Stimulated activated CD8-positive, alpha-beta memory T cell treated with anti-CD3 and anti-CD28 coated beads, Interleukin-7, amount 100 ng/mL, for 1 hour (primary cell): Measurements from ENCODE around the gene TRIP13.

ENCODE experiments used
- DNase-seq, 2 donors: peaks; one replicate each; pipeline ENCODE4 v3.0.0-alpha.2; 2020; ENCODE audit warnings: low read depth in 2 of 2

Gene TRIP13

DNA sequence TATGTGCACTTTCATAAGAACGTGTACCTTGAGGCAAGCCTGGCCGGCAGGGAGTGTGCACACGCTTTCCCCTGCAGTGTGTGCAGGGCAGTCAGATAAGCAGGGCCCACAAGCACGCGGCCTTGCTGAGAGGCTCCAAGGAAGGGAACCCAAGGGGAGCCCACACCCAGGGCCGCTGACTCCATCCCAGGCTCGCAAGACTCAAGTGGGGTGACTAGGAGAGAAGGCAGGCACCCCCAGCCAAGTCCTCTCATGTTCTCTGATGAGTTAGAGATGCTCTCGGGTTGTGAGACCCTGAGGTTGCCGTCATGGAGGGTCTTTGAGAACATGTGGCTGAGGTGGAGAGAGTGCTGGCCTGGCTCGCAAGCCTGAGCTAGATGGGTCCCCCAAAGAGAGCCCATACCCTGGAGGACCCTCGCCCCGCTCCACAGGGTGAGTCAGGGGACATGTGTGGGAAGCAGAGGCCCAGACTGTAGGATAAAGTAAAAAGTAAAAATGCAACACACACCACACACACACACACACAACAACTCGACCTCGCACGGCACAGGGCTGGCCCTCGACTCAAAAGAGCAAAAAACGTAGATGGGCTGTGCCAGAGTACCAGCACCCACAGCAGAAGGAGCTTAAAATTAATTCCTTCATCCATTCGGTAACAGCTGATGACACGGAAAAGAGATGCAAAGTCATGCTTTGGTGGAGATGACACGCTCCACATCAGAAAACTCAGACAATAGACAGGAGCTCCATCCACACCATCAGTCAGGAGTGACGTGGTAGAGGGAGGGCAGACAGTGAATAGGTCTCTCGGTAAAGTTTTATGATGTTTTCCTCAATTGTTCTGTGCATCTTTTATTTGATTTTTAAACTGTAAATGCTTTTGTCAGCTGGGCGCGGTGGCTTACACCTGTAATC, 61.1 kb downstream of the TRIP13 start:
- no peak for DNase-seq

DNA sequence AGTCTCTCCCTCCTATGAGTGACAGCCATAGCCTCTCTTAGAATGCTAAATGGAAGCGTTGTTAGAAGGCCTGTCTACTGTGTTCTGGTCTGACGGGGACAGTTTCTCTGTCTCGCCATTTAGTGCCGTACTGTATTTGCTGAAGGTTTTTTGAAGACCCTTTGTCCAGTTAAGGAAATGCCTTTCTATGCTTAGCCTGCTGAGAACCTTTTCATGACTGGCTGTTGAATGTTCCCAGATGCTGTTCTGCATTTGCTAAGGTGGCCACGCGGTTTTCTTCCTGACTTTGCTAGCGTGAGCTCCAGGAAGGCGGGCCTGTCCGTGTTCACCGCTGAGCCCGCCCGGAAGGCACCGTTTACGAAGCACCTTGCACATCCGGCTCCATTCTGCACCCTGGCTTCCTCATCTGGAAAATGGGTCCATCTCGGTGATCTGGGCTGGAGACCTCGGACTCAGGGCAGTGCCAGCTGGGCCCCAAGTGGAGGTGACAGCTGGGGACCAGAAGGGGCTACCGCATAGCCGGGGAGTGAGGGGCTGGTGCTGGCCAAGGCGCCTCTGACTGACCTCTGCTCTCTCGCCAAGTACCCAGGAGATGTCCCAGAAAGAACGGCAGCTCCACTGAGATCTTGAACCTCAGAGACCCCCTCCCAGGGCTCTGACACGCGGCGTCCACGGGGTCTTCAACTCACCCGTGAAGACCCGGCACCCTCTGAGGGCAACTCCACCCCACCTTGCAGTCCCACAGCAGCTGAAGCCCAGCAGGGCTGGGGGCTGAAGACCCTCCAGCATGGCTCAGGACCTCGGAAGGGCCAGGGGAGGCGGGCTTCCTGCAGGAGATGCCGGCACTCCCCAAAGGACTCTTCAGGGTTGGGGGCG, 63.4 kb downstream of the TRIP13 start:
- DNase-seq, result no peak

- no peak for DNase-seq
Measured at GRCh38 chr5:956941-957747, 64.5 kb downstream of the TRIP13 start.

DNA sequence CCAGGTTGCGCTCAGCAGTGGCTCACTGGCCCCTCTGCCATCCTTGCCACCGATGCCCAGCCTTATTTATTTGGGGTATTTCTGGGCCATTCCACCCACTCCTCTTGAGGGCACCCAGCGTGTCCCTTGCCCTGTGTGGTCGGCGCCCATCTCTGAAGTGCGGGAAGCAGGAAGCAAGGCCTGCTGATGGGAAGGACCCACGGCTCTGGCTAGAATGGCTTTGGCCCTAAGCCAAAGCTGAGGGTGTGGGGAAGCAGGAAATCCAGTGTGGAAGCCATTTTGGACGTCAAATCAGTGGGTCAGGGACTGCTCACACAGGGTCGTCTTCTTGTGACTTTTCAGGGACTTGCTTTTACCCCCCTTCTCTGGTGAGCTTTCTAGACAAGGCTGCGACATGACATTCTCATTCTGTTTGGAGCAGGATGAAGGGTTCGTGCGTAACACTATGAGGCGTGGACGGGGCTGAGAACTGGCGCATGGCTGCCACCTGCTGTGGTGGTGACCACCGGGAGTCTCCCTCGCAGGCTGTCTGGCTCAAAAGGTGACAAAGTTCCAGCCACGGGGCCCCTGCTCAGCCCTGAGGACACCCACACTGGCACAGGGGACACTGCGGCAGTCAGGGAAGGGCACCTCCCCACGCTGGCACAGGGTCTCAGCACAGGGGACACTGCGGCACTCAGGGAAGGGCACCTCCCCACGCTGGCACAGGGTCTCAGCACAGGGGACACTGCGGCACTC, 65.2 kb downstream of the TRIP13 start:
- no peak for DNase-seq

DNA sequence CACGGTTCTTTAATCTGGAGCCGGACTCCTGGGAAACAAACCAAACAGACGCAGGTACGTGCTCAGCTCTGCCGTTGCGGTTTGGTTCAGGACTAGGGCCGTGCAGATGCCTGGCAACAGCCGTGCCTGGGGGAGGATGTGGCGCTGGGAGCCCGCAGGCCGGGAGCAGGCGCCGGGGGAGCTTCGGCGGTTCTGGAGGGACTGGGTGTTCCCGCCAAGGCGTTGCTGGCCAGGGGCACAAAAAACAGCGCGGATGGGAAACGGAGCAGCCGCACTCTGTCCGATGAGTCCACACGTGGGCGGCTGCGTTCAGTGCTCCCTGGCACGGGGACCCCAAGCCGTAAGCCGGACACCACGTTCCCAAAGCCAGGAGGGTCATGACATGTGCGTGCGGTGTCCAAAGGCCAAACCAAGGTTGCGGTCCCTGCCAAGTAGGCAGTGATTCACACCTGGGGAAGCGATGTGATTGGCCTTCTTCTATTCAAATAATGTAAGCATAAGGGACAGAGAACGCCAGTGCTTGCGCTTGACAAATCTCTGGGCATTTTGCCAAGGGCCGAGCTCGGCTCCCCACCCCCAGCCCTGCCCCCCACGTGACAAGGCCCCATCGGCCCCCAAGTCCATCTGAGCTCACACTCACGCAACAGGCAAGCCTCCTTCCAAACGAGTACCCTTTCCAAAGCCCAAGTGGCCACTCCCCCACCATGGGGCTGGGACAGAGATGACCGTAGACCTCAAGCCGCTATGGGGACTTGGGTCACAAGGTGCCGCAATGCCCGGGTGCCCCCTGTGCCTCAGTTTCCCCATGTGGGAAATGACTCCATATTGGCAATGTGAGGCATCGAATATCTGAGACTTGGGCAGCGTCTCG, 66.3 kb downstream of the TRIP13 start:
- no peak for DNase-seq

DNA sequence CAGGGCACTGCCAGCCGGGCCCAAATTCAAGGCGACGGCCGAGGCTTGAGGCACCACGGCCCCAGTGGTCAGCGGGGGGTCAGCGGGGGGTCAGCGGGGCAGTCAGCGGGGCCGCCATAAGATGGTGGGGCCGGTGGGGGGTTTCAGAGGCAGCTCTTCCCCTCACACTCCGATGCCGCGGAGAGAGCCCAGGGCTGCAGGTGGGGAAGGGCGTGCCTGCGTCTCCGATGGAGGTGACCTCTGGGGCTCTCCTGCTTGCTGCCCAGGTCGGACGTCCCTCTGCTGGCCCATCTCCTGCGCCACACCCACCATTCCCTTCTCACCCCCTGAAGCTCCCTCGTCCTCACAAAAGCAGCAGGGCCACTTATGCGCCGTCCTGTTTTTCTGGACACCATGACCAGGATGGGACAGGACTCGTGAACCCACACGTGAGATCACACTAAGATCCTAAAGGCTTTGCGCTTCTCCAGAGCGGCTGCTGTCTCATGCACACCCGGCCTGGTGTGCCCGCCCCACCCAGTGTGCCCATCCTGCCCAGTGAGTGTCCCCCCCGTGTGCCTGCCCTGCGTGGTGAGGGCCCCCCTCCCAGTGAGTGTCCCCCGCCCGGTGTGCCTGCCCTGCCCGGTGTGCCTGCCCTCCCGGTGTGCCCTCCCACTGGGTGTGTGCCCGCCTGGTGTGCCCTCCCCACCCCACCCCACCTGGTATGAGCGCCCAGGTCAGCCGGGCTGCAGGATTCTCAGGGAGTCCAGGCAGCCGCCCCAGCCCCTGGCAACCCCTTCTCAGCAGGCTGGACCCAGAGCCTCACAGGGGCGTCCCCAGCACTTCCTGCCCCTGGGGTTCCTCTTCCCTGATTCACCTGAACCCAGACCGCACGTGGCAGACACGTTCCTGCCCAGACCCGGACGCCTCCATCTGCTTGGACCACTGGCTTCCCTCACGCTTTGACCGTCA, 67.2 kb downstream of the TRIP13 start:
- no peak for DNase-seq

GRCh38 chr5:960551-960950, 67.9 kb downstream of the TRIP13 start:
- no peak for DNase-seq

DNA sequence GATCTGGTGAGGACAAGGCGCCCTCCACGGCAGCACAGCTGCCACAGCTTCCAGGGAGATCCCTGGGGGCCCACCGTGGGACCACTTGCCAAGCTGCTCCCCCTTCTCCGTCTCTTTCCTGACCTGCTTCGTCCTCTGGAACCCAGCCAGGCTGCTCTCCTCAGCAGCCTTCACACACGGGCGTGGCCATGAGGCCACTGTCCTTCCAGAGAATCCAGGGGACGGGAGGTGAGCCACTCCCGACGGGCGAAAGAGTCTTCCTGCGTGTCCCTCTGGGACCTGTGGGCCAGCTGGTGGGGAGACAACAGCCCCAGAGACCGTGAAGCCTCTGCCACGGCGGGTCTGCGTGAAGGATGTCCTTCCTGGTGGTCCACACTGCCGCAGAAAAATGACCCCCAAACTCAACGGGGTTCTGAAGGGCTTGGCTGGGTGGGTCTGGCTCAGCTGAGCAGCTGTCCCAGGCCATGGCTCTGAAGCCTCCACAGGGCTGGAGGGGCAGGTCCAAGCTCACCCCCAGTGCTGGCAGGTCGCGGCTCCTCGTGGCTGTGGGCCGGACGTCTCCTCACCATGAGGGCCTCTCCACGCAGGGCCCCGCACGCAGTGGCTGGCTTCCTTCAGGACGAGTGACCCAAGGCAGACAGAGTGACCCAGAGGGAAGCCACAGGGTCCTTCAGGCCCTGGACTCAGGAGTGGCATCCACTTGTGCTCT, 68.5 kb downstream of the TRIP13 start:
- no peak for DNase-seq

- DNase-seq, result no peak
Measured at GRCh38 chr5:961711-962240, 69.1 kb downstream of the TRIP13 start.

DNA sequence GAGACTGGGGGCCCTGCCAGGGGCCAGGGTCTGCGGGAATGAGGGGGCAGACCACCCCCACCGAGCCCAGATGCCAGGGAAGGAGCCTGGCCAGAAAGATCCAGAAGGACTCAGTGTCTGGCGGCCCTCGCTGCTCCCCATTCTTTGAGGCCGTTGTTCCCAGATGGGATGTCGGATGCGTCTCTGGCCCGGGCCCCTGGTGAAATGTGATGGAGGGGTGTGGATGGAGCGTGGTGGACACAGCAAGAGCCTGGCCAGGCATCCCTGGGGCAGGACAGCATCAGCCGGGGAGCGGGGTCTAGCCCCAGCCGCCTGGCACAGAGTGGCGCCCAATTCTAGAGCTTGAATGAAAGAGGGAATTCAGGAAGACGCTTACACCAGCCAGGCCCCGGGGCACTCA, 69.7 kb downstream of the TRIP13 start:
- no peak for DNase-seq

DNA sequence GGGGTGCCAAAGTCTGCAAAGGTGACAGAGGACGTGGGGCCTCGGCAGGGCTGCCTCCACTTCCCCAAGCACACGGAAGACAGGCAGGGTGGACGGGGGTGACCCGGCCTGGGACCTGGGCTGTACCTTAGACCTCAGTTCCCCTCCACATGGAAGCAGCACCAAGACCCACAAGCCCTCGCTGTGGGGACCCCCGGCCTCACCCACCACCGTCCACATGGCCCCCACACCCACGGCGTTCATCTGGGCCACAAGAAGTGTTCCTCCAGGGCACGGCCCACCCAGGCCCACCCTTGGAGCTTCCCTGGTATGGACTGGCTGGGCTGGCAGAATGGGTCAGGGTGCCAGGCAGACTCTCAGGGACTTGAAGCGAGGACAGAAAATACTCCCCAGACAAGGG, 70.1 kb downstream of the TRIP13 start:
- no peak for DNase-seq

GRCh38 chr5:963310-963672, 70.6 kb downstream of the TRIP13 start:
- DNase-seq, result no peak

GRCh38 chr5:963673-964531, 71.2 kb downstream of the TRIP13 start:
- no peak for DNase-seq

DNA sequence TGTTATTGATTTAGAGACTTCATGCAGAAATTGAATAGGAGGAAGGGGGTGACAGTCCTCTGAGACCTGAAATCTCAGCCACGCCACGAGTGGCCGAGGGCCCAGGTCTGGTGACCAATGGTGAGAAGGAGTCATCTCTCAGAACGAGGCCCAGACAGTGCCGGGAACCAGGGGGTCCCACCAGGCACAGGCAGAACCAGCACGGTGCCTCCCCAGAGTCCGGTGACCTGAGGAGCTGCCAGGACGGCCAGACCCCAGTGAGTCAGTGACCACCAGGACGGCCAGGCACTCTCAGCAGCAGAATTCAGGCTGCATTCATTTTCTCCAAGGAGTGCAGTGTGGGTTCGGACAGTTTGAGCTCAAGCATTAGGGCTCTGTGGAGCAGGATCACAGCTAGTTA, 72.1 kb downstream of the TRIP13 start:
- no peak for DNase-seq

DNA sequence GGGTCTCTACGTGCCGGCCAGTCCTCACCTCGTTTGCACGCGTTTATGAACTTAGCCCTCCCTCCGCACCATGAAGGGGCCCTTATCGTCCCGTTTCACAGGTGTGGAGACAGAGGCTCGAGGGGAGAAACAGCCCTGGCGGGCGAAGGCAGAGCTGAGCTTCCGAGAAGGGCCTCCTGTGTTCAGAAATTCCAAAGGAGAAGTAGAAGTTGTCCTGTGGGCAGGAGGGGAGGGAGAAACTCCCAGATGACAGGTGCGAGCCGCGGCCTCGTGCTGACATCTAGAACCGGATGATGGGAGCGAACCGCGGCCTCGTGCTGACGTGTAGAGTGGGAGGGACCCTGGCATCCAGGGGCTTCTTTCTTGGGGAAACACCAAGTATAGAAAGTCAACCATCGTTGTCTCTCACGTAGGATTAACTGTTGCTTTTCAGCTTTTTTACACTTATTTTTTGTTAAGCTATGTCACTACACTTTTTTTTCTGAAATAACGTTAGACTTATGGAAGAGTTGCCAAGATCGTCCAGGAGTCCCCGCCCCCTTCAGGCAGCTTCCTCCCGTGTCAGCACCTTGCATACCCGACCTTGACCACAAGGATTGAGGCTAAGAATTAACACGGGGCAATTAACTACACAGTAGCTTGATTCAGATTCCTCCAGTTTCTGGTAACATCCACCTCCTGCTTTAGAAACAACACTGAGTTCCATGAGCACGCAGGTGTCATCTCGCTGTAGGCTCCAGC, 73.1 kb downstream of the TRIP13 start:
- no peak for DNase-seq

DNA sequence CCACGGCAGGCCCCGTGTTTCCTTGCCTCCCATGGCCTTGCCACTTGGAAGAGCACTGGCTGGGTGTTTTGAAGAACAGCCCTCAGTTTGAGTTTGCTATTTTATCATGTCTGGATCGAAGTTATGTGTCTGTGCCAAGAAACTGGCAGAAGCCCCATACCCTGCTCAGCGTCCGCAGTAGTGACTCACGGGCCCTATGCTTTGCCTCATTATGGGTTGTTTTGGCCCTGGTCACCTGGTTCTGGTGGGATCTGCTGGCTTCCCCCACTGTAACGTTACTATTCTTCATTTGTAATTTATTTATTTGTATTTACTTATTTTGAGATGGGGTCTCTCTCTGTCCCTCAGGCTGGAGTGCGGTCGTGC, 73.6 kb downstream of the TRIP13 start:
- no peak for DNase-seq

GRCh38 chr5:966941-967340, 74.3 kb downstream of the TRIP13 start:
- no peak for DNase-seq
